Neutrophil (primary cell): ENCODE data around the gene MAPKAPK2.

Experiments used
- H3K27ac ChIP-seq: fragments of 200-600 bp; sonication (generic); 2 replicates; pipeline ENCODE4 v1.5.1; 2016; ENCODE audit warnings: mild to moderate bottlenecking, moderate library complexity
- H3K27me3 ChIP-seq: fragments of 200-600 bp; sonication (generic); 2 replicates; pipeline ENCODE4 v1.6.0; 2016; ENCODE audit warnings: mild to moderate bottlenecking
- H3K36me3 ChIP-seq: fragments of 200-600 bp; sonication (generic); 2 replicates; pipeline ENCODE4 v1.5.1; 2017
- H3K4me1 ChIP-seq, 2 experiments: fragments of 200-600 bp in 1 of 2; sonication (generic) in 1 of 2; 1 replicate in 1 of 2; 2 replicates in 1 of 2; pipeline versions ENCODE4 v1.5.1 to v1.6.1; 2013 to 2016; ENCODE audit warnings: low read depth in 1 of 2, low read length in 1 of 2, mild to moderate bottlenecking in 1 of 2, moderate library complexity in 1 of 2; ENCODE audit not compliant: control insufficient read depth in 1 of 2, insufficient read depth in 1 of 2
- H3K4me3 ChIP-seq, 2 experiments: fragments of 200-600 bp in 1 of 2; sonication (generic) in 1 of 2; 1 replicate in 1 of 2; 2 replicates in 1 of 2; pipeline ENCODE4 v1.5.1; 2013 to 2016; ENCODE audit warnings: low read depth in 1 of 2, low read length in 1 of 2, mild to moderate bottlenecking in 1 of 2, moderate library complexity in 1 of 2
- H3K9me3 ChIP-seq: fragments of 200-600 bp; sonication (generic); 2 replicates; pipeline ENCODE4 v1.5.1; 2016
- CTCF ChIP-seq: fragments of 200-600 bp; sonication (generic); IDR thresholded peaks from 2 replicates; pipeline ENCODE4 v1.5.1; 2016; ENCODE audit warnings: antibody characterized with exemption

MAPKAPK2 gene

GRCh38 chr1:206666954-206667665 lies 17.6 kb upstream of the MAPKAPK2 start:
- peaks cover 20% of the 10 kb centered on the region for H3K27me3 ChIP-seq
- no peaks in the 10 kb centered on the region for H3K9me3 ChIP-seq
- no peaks in the 10 kb centered on the region for H3K36me3 ChIP-seq
- no peak overlapping the region for H3K27ac ChIP-seq
- H3K4me1 ChIP-seq = peaks cover 14 to 16% of the 10 kb centered on the region in 2 experiments
- H3K4me3 ChIP-seq = no peak overlapping the region
- TF ChIP-seq CTCF = no peak

- Histone ChIP-seq H3K4me3 (no peak overlapping the region), H3K27ac (no peak overlapping the region), H3K4me1 (peaks cover 18 to 19% of the 10 kb centered on the region in 2 experiments), H3K9me3 (no peaks in the 10 kb centered on the region), H3K36me3 (no peaks in the 10 kb centered on the region), H3K27me3 (peaks cover 7% of the 10 kb centered on the region)
- no peak for TF ChIP-seq CTCF
Measured at GRCh38 chr1:206668351-206668750, 16.4 kb upstream of the MAPKAPK2 start.

GRCh38 chr1:206668874-206669410 lies 15.8 kb upstream of the MAPKAPK2 start:
- no peaks in the 10 kb centered on the region for H3K36me3 ChIP-seq
- H3K9me3 ChIP-seq = no peaks in the 10 kb centered on the region
- H3K27me3 ChIP-seq = peaks cover 2% of the 10 kb centered on the region
- H3K4me3 ChIP-seq = no peak overlapping the region
- H3K4me1 ChIP-seq = peaks cover 15 to 18% of the 10 kb centered on the region in 2 experiments
- no peak overlapping the region for H3K27ac ChIP-seq
- no peak for TF ChIP-seq CTCF

- no peaks in the 10 kb centered on the region for H3K9me3 ChIP-seq
- no peaks in the 10 kb centered on the region for H3K36me3 ChIP-seq
- peaks cover 12 to 15% of the 10 kb centered on the region in 2 experiments for H3K4me1 ChIP-seq
- no peak overlapping the region for H3K4me3 ChIP-seq
- no peak for TF ChIP-seq CTCF
- H3K27ac ChIP-seq = no peak overlapping the region
- H3K27me3 ChIP-seq = no peaks in the 10 kb centered on the region
Measured at GRCh38 chr1:206672011-206672688, 12.6 kb upstream of the MAPKAPK2 start.

GRCh38 chr1:206672844-206673758 lies 11.6 kb upstream of the MAPKAPK2 start:
- Histone ChIP-seq H3K9me3 (no peaks in the 10 kb centered on the region), H3K27ac (peak overlapping the region; percentile 29), H3K4me3 (no peak overlapping the region)

More at GRCh38 chr1:206672844-206673758, 11.6 kb upstream of the MAPKAPK2 start:
- Histone ChIP-seq H3K36me3 (no peaks in the 10 kb centered on the region), H3K4me1 (peaks cover 12 to 15% of the 10 kb centered on the region in 2 experiments), H3K27me3 (no peaks in the 10 kb centered on the region)
- TF ChIP-seq CTCF = no peak
